WI38 (cell line): ENCODE results near the gene GMPPA.

Experiments
- H3K4me3 ChIP-seq: 2 replicates; pipeline ENCODE4 v1.5.1; 2011; ENCODE audit warnings: low read depth, mild to moderate bottlenecking, control low read depth, low read length
- CTCF ChIP-seq: IDR thresholded peaks from 2 replicates; pipeline ENCODE4 v1.5.1; 2012; ENCODE audit warnings: low read depth, mild to moderate bottlenecking, control low read depth, low read length

The GMPPA gene

GRCh38 chr2:219482674-219483405 lies 15.9 kb upstream of the GMPPA start:
- H3K4me3 ChIP-seq = no peak overlapping the region
- TF ChIP-seq CTCF = no peak

GRCh38 chr2:219483451-219484342 lies 15.0 kb upstream of the GMPPA start:
- no peak overlapping the region for H3K4me3 ChIP-seq
- no peak for TF ChIP-seq CTCF

GRCh38 chr2:219484343-219485200 lies 14.1 kb upstream of the GMPPA start:
- no peak for TF ChIP-seq CTCF
- H3K4me3 ChIP-seq = no peak overlapping the region

GRCh38 chr2:219485201-219485580 lies 13.5 kb upstream of the GMPPA start:
- H3K4me3 ChIP-seq = no peak overlapping the region
- no peak for TF ChIP-seq CTCF

- no peak for TF ChIP-seq CTCF
- no peak overlapping the region for H3K4me3 ChIP-seq
These were observed 12.2 kb upstream of the GMPPA start for GRCh38 chr2:219486380-219486959.

- TF ChIP-seq CTCF = no peak
- H3K4me3 ChIP-seq = no peak overlapping the region
These were observed 10.4 kb upstream of the GMPPA start for GRCh38 chr2:219488149-219488843.
